ENCODE measurements around the gene FAXDC2. TPM values are rescaled to one million over a fixed set of nuclear protein-coding genes. Genes with fewer than 3 reads are reported as not detected.

FAXDC2 gene
- total and polyA plus RNA-seq, 2 of the 13 experiments (the other 11 are each of a cell fraction or from before 2014, with no cell fraction given): 4.7 to 58.8 TPM

GRCh38 chr5:154858297-154858971 lies 8.0 kb upstream of the FAXDC2 start, which contains the start of gene CNOT8 (continued):
- TF ChIP-seq RERE (CRISPR knock-in tag; IDR thresholded peaks at IDR 0.05; ENCODE audit: low read depth) (no peak), KDM3A (CRISPR knock-in tag; IDR thresholded peaks at IDR 0.05; ENCODE audit: low read depth) (0 out of 2 replicates have a peak, but pooled peaks have one; percentile 35), REL (CRISPR knock-in tag; conservative IDR thresholded peaks at IDR 0.05) (no peak), ZSCAN5A (CRISPR knock-in tag; IDR thresholded peaks at IDR 0.05; ENCODE audit: borderline replicate concordance) (peak; percentile 11; the same call in 1 of the 2 replicates), ZBTB49 (CRISPR knock-in tag; IDR thresholded peaks at IDR 0.05; ENCODE audit: borderline replicate concordance) (no peak), PRDM10 (CRISPR knock-in tag; IDR thresholded peaks at IDR 0.05; ENCODE audit: low read depth) (0 out of 2 replicates have a peak, but pooled peaks have one; percentile 17), ZNF180 (CRISPR knock-in tag; IDR thresholded peaks at IDR 0.05; ENCODE audit: borderline replicate concordance, low read depth) (no peak), RBM39 (IDR thresholded peaks at IDR 0.05; ENCODE audit: low read depth, low read length, poor library complexity, severe bottlenecking) (peak; percentile 58), ZNF850 (CRISPR knock-in tag; conservative IDR thresholded peaks at IDR 0.05) (no peak), ZNF451 (CRISPR knock-in tag; IDR thresholded peaks at IDR 0.05) (peak; percentile 69), ZNF30 (CRISPR knock-in tag; IDR thresholded peaks at IDR 0.05) (no peak), PCBP2 (optimal IDR thresholded peaks at IDR 0.05; ENCODE audit: low read depth, low read length, poor library complexity, severe bottlenecking) (no peak), ZNF616 (CRISPR knock-in tag; IDR thresholded peaks at IDR 0.05; ENCODE audit: low read depth) (peak; percentile 71; the same call in 1 of the 2 replicates), SP4 (CRISPR knock-in tag; IDR thresholded peaks at IDR 0.05) (peak; percentile 68), ZFP90 (CRISPR knock-in tag; IDR thresholded peaks at IDR 0.05; ENCODE audit: borderline replicate concordance) (peak; percentile 80; the same call in 1 of the 2 replicates)

Data from HepG2 (cell line).